Measurements from ENCODE around the gene GOLGA6C.
A peak's percentile ranks its signal among the peaks of the same experiment; 100 is the strongest.
"Not testable (repeated sequence)": the region's sequence is repeated elsewhere in the genome, so short reads cannot be mapped to it uniquely, and the experiment has no call there.

Gene GOLGA6C

GRCh38 chr15:75258620-75259343 lies 648 bp downstream of the GOLGA6C start:
- DNase-seq, result not testable (repeated sequence)

GRCh38 chr15:75259873-75260272 lies 1.7 kb downstream of the GOLGA6C start:
- DNase-seq, result not testable (repeated sequence)

GRCh38 chr15:75273751-75274359 lies 15.7 kb downstream of the GOLGA6C start:
- not testable (repeated sequence) for DNase-seq

GRCh38 chr15:75274509-75275107 lies 16.5 kb downstream of the GOLGA6C start:
- DNase-seq, result not testable (repeated sequence)

GRCh38 chr15:75275617-75276016 lies 17.5 kb downstream of the GOLGA6C start:
- not testable (repeated sequence) for DNase-seq

GRCh38 chr15:75278497-75278896 lies 20.4 kb downstream of the GOLGA6C start:
- DNase-seq, result not testable (repeated sequence)

- not testable (repeated sequence) for DNase-seq
These were observed 24.4 kb downstream of the GOLGA6C start, which contains the start of gene GOLGA6D for GRCh38 chr15:75282572-75282971. Gene GOLGA6D, plus strand, starts transcription at chr15:75282835. Its CDS starts 41 bp downstream, at chr15:75282876.

- not testable (repeated sequence) for DNase-seq
These were observed 26.0 kb downstream of the GOLGA6C start for GRCh38 chr15:75284152-75284551.

GRCh38 chr15:75293660-75294059 lies 35.5 kb downstream of the GOLGA6C start:
- DNase-seq, result not testable (repeated sequence)

GRCh38 chr15:75298541-75299310 lies 40.6 kb downstream of the GOLGA6C start:
- DNase-seq, result not testable (repeated sequence)

GRCh38 chr15:75299311-75299688 lies 41.2 kb downstream of the GOLGA6C start:
- DNase-seq, result not testable (repeated sequence)

GRCh38 chr15:75300026-75300425 lies 41.9 kb downstream of the GOLGA6C start:
- DNase-seq, result not testable (repeated sequence)

GRCh38 chr15:75302318-75302717 lies 44.2 kb downstream of the GOLGA6C start:
- DNase-seq, result no peak

- not testable (repeated sequence) for DNase-seq
These were observed 44.6 kb downstream of the GOLGA6C start for GRCh38 chr15:75302753-75303152.

- DNase-seq, result no peak
These were observed 48.1 kb downstream of the GOLGA6C start for GRCh38 chr15:75306188-75306587.

- peak; percentile 71 for DNase-seq
These were observed 49.8 kb downstream of the GOLGA6C start for GRCh38 chr15:75307778-75308390.

- no peak for DNase-seq
These were observed 51.6 kb downstream of the GOLGA6C start for GRCh38 chr15:75309711-75310110.

- DNase-seq, result not testable (repeated sequence)
These were observed 54.4 kb downstream of the GOLGA6C start for GRCh38 chr15:75312548-75312947.

GRCh38 chr15:75313116-75313845 lies 55.1 kb downstream of the GOLGA6C start:
- DNase-seq, result no peak

- DNase-seq, result no peak
These were observed 56.6 kb downstream of the GOLGA6C start for GRCh38 chr15:75314552-75315290.
